Neural cell (in vitro differentiated cells): ENCODE data around the gene FZR1. TPM values are rescaled to one million over a fixed set of nuclear protein-coding genes. Genes with fewer than 3 reads are reported as not detected.

Experiments used
- H2AFZ ChIP-seq: fragments of 200-600, 300-800 bp; sonication (generic), shearing (Covaris generic); 2 replicates; pipeline ENCODE4 v1.6.0; 2014; ENCODE audit warnings: low read depth, mild to moderate bottlenecking, antibody characterized with exemption, low read length, moderate library complexity
- H3F3A ChIP-seq: fragments of 200-600 bp; shearing (Covaris generic); 2 replicates; pipeline ENCODE4 v1.6.1; 2016; ENCODE audit warnings: mild to moderate bottlenecking, moderate library complexity, mixed read lengths, antibody characterized with exemption, low read length; ENCODE audit not compliant: insufficient read depth, poor library complexity, severe bottlenecking
- H3K27ac ChIP-seq: fragments of 200-600, 300-800 bp; sonication (generic), shearing (Covaris generic); 2 replicates; pipeline ENCODE4 v1.5.1; 2014; ENCODE audit warnings: mild to moderate bottlenecking, low read length, moderate library complexity
- H3K27me3 ChIP-seq: fragments of 300-800, 200-600 bp; sonication (generic), shearing (Covaris generic); 2 replicates; pipeline ENCODE4 v1.6.0; 2014; ENCODE audit warnings: mild to moderate bottlenecking, low read depth, low read length, moderate library complexity; ENCODE audit not compliant: insufficient read depth
- H3K36me3 ChIP-seq: fragments of 300-800, 200-600 bp; sonication (generic), shearing (Covaris generic); 2 replicates; pipeline ENCODE4 v1.5.1; 2014; ENCODE audit warnings: mild to moderate bottlenecking, antibody characterized with exemption, low read length, moderate library complexity; ENCODE audit not compliant: insufficient read depth
- H3K4me2 ChIP-seq: fragments of 300-800, 200-600 bp; sonication (generic), shearing (Covaris generic); 2 replicates; pipeline ENCODE4 v1.6.0; 2014; ENCODE audit warnings: mild to moderate bottlenecking, low read length
- H3K4me3 ChIP-seq: fragments of 300-800, 200-600 bp; sonication (generic), shearing (Covaris generic); 2 replicates; pipeline ENCODE4 v1.5.1; 2014; ENCODE audit warnings: mild to moderate bottlenecking, low read length, moderate library complexity
- H3K79me2 ChIP-seq: fragments of 200-600 bp; shearing (Covaris generic); replicated peaks from 2 replicates; pipeline ENCODE4 v1.6.0; 2014; ENCODE audit warnings: mild to moderate bottlenecking, low read length, moderate library complexity; ENCODE audit not compliant: insufficient read depth
- H3K9ac ChIP-seq: fragments of 300-800, 200-600 bp; sonication (generic), shearing (Covaris generic); 2 replicates; pipeline ENCODE4 v1.6.1; 2016; ENCODE audit warnings: mild to moderate bottlenecking, low read length, mixed read lengths
- H3K9me2 ChIP-seq: fragments of 200-600 bp; shearing (Covaris generic); 2 replicates; pipeline ENCODE4 v1.6.1; 2016; ENCODE audit warnings: mild to moderate bottlenecking, low read length, mixed read lengths; ENCODE audit not compliant: insufficient read depth
- H3K9me3 ChIP-seq: fragments of 200-600, 300-800 bp; sonication (generic), shearing (Covaris generic); 2 replicates; pipeline ENCODE4 v1.6.1; 2016; ENCODE audit warnings: mild to moderate bottlenecking, mixed run types, low read length, moderate library complexity, mixed read lengths
- H4K20me1 ChIP-seq: fragments of 200-600 bp; shearing (Covaris generic); 2 replicates; pipeline ENCODE4 v1.6.1; 2016; ENCODE audit warnings: mild to moderate bottlenecking, mixed run types; ENCODE audit not compliant: insufficient read depth
- EP300 ChIP-seq: fragments of 450-650 bp; conservative IDR thresholded peaks from 2 replicates; pipeline ENCODE4 v1.6.1; 2014; ENCODE audit warnings: antibody characterized with exemption, mild to moderate bottlenecking, moderate library complexity; ENCODE audit not compliant: poor library complexity, severe bottlenecking
- EZH2 ChIP-seq: fragments of 200-600, 300-800 bp; shearing (Covaris generic), sonication (generic); IDR thresholded peaks from 2 replicates; pipeline ENCODE4 v1.6.1; 2014; ENCODE audit warnings: antibody characterized with exemption, low read length, borderline replicate concordance, mild to moderate bottlenecking; ENCODE audit not compliant: insufficient read depth, poor library complexity, severe bottlenecking
- MXI1 ChIP-seq: fragments of 450-650 bp; conservative IDR thresholded peaks from 2 replicates; pipeline ENCODE4 v1.6.1; 2014; ENCODE audit warnings: antibody characterized with exemption, mild to moderate bottlenecking; ENCODE audit not compliant: poor library complexity, severe bottlenecking
- POLR2AphosphoS5 ChIP-seq: IDR thresholded peaks from 2 replicates; pipeline ENCODE4 v1.6.1; 2012
- RAD21 ChIP-seq: fragments of 450-650 bp; conservative IDR thresholded peaks from 2 replicates; pipeline ENCODE4 v1.6.1; 2014; ENCODE audit warnings: antibody characterized with exemption, mild to moderate bottlenecking, moderate library complexity
- SMC3 ChIP-seq: fragments of 450-650 bp; conservative IDR thresholded peaks from 2 replicates; pipeline ENCODE4 v1.6.1; 2014; ENCODE audit warnings: antibody characterized with exemption, mild to moderate bottlenecking, moderate library complexity; ENCODE audit not compliant: poor library complexity
- TAF1 ChIP-seq: IDR thresholded peaks from 2 replicates; pipeline ENCODE4 v1.6.1; 2012; ENCODE audit warnings: low read depth
- polyA plus RNA-seq: library from polyadenylated mRNA; depleted of rRNA; stranded (reverse); fragments of >200 nt; gene quantifications from 2 replicates; pipeline ENCODE4 v1.2.3, GENCODE V29; 2014
- TF ChIP-seq, protein P1 (sequence below): fragments of 450-650 bp; IDR thresholded peaks from 2 replicates; pipeline ENCODE4 v1.5.1; 2014; ENCODE audit warnings: antibody characterized with exemption, mild to moderate bottlenecking, moderate library complexity; ENCODE audit not compliant: poor library complexity, severe bottlenecking
- TF ChIP-seq, protein P2 (sequence below): IDR thresholded peaks from 2 replicates; pipeline ENCODE4 v1.6.1; 2012; ENCODE audit warnings: borderline replicate concordance

The FZR1 gene
- polyA plus RNA-seq, 1 donor from 2014 or later: 55.7 TPM

DNA sequence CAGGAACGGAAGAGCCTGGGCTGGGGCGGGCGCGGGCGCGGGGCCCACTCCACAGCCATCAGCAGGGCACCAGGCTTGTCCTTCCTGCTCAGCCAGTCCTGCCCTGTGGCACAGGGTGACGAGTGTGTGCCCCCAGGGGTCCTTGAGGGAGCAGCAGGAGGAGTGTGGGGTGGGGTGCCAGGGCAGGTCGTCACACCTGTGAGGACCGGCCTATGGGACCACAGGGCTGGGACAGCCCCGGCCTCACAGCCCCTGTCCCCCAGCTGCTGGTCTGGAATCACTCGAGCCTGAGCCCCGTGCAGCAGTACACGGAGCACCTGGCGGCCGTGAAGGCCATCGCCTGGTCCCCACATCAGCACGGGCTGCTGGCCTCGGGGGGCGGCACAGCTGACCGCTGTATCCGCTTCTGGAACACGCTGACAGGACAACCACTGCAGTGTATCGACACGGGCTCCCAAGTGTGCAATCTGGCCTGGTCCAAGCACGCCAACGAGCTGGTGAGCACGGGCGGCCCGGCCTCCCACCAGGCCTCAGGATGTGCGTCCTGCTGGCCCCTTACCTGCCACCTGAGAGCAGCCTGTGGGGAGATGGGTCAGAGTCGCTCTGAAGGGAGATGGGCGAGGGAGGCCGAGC, 26.2 kb downstream of the FZR1 start:
- H3K4me3 ChIP-seq: no peak overlapping the region
- no peak overlapping the region for H3K9ac ChIP-seq
- H4K20me1 ChIP-seq: no peaks in the 10 kb centered on the region
- no peaks in the 10 kb centered on the region for H3K9me3 ChIP-seq
- no peaks in the 10 kb centered on the region for H3K27me3 ChIP-seq
- H3K36me3 ChIP-seq: no peaks in the 10 kb centered on the region
- H3F3A ChIP-seq: no peaks in the 10 kb centered on the region
- no peak overlapping the region for H3K27ac ChIP-seq
- H3K4me2 ChIP-seq: no peak overlapping the region
- TF ChIP-seq, protein P1, sequence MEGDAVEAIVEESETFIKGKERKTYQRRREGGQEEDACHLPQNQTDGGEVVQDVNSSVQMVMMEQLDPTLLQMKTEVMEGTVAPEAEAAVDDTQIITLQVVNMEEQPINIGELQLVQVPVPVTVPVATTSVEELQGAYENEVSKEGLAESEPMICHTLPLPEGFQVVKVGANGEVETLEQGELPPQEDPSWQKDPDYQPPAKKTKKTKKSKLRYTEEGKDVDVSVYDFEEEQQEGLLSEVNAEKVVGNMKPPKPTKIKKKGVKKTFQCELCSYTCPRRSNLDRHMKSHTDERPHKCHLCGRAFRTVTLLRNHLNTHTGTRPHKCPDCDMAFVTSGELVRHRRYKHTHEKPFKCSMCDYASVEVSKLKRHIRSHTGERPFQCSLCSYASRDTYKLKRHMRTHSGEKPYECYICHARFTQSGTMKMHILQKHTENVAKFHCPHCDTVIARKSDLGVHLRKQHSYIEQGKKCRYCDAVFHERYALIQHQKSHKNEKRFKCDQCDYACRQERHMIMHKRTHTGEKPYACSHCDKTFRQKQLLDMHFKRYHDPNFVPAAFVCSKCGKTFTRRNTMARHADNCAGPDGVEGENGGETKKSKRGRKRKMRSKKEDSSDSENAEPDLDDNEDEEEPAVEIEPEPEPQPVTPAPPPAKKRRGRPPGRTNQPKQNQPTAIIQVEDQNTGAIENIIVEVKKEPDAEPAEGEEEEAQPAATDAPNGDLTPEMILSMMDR: no peak
- TF ChIP-seq SMC3 (no peak), MXI1 (no peak), POLR2AphosphoS5 (no peak), TAF1 (no peak), EP300 (no peak), RAD21 (no peak), EZH2 (no peak)
- TF ChIP-seq, protein P2, sequence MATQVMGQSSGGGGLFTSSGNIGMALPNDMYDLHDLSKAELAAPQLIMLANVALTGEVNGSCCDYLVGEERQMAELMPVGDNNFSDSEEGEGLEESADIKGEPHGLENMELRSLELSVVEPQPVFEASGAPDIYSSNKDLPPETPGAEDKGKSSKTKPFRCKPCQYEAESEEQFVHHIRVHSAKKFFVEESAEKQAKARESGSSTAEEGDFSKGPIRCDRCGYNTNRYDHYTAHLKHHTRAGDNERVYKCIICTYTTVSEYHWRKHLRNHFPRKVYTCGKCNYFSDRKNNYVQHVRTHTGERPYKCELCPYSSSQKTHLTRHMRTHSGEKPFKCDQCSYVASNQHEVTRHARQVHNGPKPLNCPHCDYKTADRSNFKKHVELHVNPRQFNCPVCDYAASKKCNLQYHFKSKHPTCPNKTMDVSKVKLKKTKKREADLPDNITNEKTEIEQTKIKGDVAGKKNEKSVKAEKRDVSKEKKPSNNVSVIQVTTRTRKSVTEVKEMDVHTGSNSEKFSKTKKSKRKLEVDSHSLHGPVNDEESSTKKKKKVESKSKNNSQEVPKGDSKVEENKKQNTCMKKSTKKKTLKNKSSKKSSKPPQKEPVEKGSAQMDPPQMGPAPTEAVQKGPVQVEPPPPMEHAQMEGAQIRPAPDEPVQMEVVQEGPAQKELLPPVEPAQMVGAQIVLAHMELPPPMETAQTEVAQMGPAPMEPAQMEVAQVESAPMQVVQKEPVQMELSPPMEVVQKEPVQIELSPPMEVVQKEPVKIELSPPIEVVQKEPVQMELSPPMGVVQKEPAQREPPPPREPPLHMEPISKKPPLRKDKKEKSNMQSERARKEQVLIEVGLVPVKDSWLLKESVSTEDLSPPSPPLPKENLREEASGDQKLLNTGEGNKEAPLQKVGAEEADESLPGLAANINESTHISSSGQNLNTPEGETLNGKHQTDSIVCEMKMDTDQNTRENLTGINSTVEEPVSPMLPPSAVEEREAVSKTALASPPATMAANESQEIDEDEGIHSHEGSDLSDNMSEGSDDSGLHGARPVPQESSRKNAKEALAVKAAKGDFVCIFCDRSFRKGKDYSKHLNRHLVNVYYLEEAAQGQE: no peak
- no peaks in the 10 kb centered on the region for H3K79me2 ChIP-seq
- no peaks in the 10 kb centered on the region for H3K9me2 ChIP-seq
- H2AFZ ChIP-seq: no peak overlapping the region

GRCh38 chr19:3533033-3533432, 26.9 kb downstream of the FZR1 start:
- Histone ChIP-seq H3F3A (no peaks in the 10 kb centered on the region), H3K79me2 (no peaks in the 10 kb centered on the region), H3K36me3 (no peaks in the 10 kb centered on the region), H3K9me3 (no peaks in the 10 kb centered on the region), H2AFZ (no peak overlapping the region), H3K4me3 (no peak overlapping the region), H3K4me2 (no peak overlapping the region), H3K9me2 (no peaks in the 10 kb centered on the region), H3K27ac (no peak overlapping the region), H4K20me1 (no peaks in the 10 kb centered on the region), H3K9ac (no peak overlapping the region), H3K27me3 (no peaks in the 10 kb centered on the region)
- TF ChIP-seq RAD21 (no peak), EZH2 (no peak), MXI1 (no peak), POLR2AphosphoS5 (no peak), SMC3 (no peak), EP300 (no peak), TAF1 (no peak)
- TF ChIP-seq, protein P1: no peak
- TF ChIP-seq, protein P2: no peak
